Common myeloid progenitor, CD34-positive (primary cell): Measurements from ENCODE around the gene MIEF2.

ENCODE experiments used
- CTCF ChIA-PET: fragments of 350-600 bp; sonication (Branson Sonifier 250); formaldehyde crosslinking; loops from one replicate; lab custom pipeline; 2021; ENCODE audit warnings: antibody characterized with exemption; lab: Charles Lee
- POLR2A ChIA-PET: fragments of 350-600 bp; sonication (Branson Sonifier 250); formaldehyde crosslinking; loops from one replicate; lab custom pipeline; 2021; ENCODE audit warnings: antibody characterized with exemption; lab: Charles Lee
- DNase-seq, 3 donors: peaks; one replicate each; pipeline versions ENCODE4 v3.0.0 to v3.0.0-alpha.2; 2013
- H3K27ac ChIP-seq, 2 experiments: 1 replicate in 1 of 2; 2 replicates in 1 of 2; pipeline ENCODE4 v1.7.0; 2013; ENCODE audit warnings: inconsistent platforms in 2 of 2, low read length in 2 of 2, mild to moderate bottlenecking in 2 of 2, low read depth in 1 of 2, moderate library complexity in 1 of 2; ENCODE audit not compliant: severe bottlenecking in 2 of 2, insufficient read depth in 1 of 2, poor library complexity in 1 of 2
- H3K27me3 ChIP-seq, 5 experiments: replicated peaks in 2 of 5; 1 replicate in 3 of 5; 2 replicates in 2 of 5; pipeline versions ENCODE4 v1.6.1 to v1.7.0; 2013; ENCODE audit warnings: low read length in 4 of 5, mild to moderate bottlenecking in 2 of 5, moderate library complexity in 2 of 5, inconsistent platforms in 1 of 5; ENCODE audit not compliant: insufficient read depth in 5 of 5, control insufficient read depth in 4 of 5
- H3K36me3 ChIP-seq, 4 experiments: 1 replicate in 2 of 4; 2 replicates in 2 of 4; pipeline versions ENCODE4 v1.6.1 to v1.7.0; 2013; ENCODE audit warnings: low read length in 3 of 4, control low read depth in 1 of 4, mild to moderate bottlenecking in 1 of 4; ENCODE audit not compliant: control insufficient read depth in 4 of 4, insufficient read depth in 4 of 4
- H3K4me1 ChIP-seq, 4 experiments: 1 replicate in 3 of 4; 2 replicates in 1 of 4; pipeline versions ENCODE4 v1.6.1 to v1.7.1; 2013; ENCODE audit warnings: low read length in 3 of 4, mild to moderate bottlenecking in 3 of 4, control low read depth in 1 of 4, inconsistent platforms in 1 of 4, moderate library complexity in 1 of 4; ENCODE audit not compliant: control insufficient read depth in 4 of 4, insufficient read depth in 4 of 4; ENCODE audit errors: control extremely low read depth in 1 of 4
- H3K4me3 ChIP-seq, 7 experiments: 1 replicate in 4 of 7; 2 replicates in 3 of 7; pipeline versions ENCODE4 v1.5.1 to v1.7.0; 2013; ENCODE audit warnings: mild to moderate bottlenecking in 7 of 7, low read length in 6 of 7, moderate library complexity in 6 of 7, inconsistent platforms in 2 of 7, low read depth in 2 of 7, control low read depth in 1 of 7; ENCODE audit not compliant: insufficient read depth in 4 of 7, control insufficient read depth in 1 of 7; ENCODE audit errors: extremely low read depth in 1 of 7
- H3K9me3 ChIP-seq, 5 experiments: 1 replicate in 4 of 5; 2 replicates in 1 of 5; pipeline versions ENCODE4 v1.6.1 to v1.7.1; 2013; ENCODE audit warnings: low read length in 4 of 5, mild to moderate bottlenecking in 2 of 5, inconsistent platforms in 1 of 5, low read depth in 1 of 5, moderate library complexity in 1 of 5; ENCODE audit not compliant: control insufficient read depth in 4 of 5, insufficient read depth in 2 of 5; ENCODE audit errors: control extremely low read depth in 1 of 5
- WGBS: methylation state at CpG from one replicate; pipeline ENCODE4 v1.1.5; 2013; ENCODE audit not compliant: insufficient coverage; 5-methylcytosine and 5-hydroxymethylcytosine counted together

Gene MIEF2

DNA sequence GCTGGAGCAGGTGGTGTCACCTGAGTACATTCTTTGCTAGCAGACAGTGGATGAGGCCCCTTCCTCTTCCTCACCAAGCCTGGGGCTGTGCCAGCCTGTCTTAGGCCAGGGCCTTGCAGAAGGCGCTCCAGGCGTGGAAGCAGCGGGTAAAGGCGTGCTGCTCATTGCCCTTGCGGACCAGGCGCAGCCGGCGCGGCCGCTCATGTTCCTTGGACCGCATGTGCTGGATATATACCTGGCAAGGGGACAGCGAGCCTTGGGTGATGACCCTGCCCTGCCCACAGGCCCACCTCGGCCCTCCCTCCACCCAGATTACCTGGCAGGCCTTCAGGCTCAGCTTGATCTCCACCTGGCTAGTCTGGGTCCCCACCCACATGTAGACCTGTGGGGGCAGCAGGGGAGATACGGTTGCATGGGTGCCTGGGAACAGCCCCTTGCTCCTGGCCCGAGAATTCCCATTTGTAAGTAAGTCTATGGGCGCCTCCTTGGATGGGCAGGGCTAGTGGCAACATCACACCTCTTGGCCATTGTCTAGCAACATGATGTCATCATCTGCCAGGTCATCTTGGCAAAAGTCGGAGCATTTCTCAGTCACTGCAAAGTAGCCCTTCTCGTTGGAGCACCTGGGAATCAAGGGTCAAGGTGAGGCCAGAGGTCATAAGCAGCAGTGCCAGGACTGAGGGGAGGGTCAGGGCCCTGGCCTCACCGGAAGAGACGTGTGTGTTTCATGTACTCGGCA lies 15.3 kb upstream of the MIEF2 start:
- WGBS, result 93% methylated on average over 21 of the region's 21 CpGs
- no peak overlapping the region for H3K27ac ChIP-seq
- no peaks in the 10 kb centered on the region for H3K27me3 ChIP-seq
- DNase-seq, result no peak
- H3K4me1 ChIP-seq, result no peaks in the 10 kb centered on the region
- H3K4me3 ChIP-seq, result no peak overlapping the region
- CTCF ChIA-PET, result no interaction called here
- H3K9me3 ChIP-seq, result no peaks in the 10 kb centered on the region
- POLR2A ChIA-PET, result no interaction called here
- H3K36me3 ChIP-seq, result peaks cover 3 to 81% (median 53%) of the 10 kb centered on the region in 4 experiments

DNA sequence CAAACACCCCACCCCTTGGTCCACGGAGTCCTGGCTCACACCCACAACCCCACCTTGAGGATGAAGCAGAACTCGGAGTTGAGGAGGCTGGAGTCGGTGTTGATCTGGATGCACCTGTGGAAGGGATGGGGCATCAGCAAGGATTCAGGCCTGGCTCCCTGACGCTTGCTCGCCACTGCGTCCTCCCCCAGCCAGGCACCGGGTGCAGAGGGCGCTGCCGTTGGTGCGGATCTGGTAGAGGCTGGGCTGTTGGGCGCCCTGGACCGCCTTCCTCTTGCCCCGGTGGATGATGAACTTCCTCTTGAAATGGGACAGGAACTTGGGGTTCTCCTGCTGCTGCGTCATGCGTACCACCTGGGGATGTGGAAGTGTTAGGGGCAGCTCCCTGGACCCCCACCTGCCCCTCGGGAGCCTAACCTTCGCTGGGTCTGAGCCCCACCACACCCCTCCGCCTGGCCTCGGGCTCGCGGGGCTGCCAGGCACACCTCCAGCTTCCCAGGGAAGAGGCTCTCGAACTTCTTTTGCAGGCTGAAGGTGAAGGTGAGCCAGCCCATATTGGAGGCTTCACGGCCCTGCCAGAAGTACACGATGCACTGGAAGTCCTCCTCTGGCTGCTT lies 14.2 kb upstream of the MIEF2 start:
- H3K27ac ChIP-seq, result no peak overlapping the region
- DNase-seq, result no peak
- no peak overlapping the region for H3K4me3 ChIP-seq
- H3K4me1 ChIP-seq, result no peaks in the 10 kb centered on the region
- H3K27me3 ChIP-seq, result no peaks in the 10 kb centered on the region
- WGBS, result 94% methylated on average over 19 of the region's 24 CpGs
- CTCF ChIA-PET, result no interaction called here
- POLR2A ChIA-PET, result interaction anchor here (0.6 kb wide), 1 partner anchor 10 kb away, joined by 3 read pairs; no protein-coding TSS in a partner anchor
- peaks cover 3 to 84% (median 58%) of the 10 kb centered on the region in 4 experiments for H3K36me3 ChIP-seq
- H3K9me3 ChIP-seq, result no peaks in the 10 kb centered on the region

DNA sequence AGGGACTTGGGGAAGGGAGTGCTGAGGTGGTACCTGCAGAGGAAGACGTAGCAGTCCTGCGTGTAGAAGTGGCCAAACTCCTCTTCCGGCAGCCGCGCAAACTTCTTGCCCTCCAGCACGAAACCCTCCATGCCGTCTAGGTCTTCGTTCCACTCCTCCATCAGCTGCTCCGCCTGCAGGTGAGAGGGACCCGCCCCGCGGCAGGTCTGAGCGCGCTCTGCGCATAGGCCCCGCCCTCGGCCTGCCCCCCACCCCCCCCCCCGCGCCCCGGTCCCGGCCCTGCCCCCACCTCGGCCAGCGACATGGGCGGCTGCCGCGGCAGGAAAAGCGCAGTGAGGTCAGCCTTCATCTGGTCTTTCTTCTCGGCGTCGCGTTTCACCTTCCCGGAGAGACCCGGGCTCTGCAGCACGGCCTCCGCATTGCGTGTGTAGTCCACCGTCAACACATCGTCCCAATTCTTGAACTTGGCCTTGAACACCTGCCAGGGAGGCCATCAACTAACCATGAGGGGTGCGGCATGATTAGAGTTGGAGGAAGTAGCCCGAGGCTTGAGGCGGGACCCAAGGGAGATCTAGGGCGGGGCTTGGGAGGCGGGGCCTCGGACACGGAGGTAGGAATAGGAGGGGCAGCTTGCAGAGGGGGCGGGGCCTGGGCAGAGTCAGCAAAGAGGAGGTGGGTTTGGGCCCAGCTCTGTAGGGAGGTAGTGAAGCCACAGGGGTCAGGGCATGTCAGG lies 13.4 kb upstream of the MIEF2 start:
- Histone ChIP-seq H3K9me3 (no peaks in the 10 kb centered on the region), H3K36me3 (peaks cover 3 to 84% (median 55%) of the 10 kb centered on the region in 4 experiments), H3K4me3 (no peak overlapping the region), H3K27ac (no peak overlapping the region), H3K4me1 (no peaks in the 10 kb centered on the region), H3K27me3 (no peaks in the 10 kb centered on the region)
- CTCF ChIA-PET, result interaction anchor here (0.7 to 2.0 kb wide), 5 partner anchors 9 to 81 kb away, joined by 3 to 7 read pairs (median 4); no protein-coding TSS in a partner anchor
- POLR2A ChIA-PET, result interaction anchor here (0.6 kb wide), 1 partner anchor 11 kb away, joined by 3 read pairs; no protein-coding TSS in a partner anchor
- DNase-seq, result peak in 2 of 3 donors; percentile 21 to 50
- 88% methylated on average over 29 of the region's 46 CpGs for WGBS

- Histone ChIP-seq H3K9me3 (no peaks in the 10 kb centered on the region), H3K27me3 (no peaks in the 10 kb centered on the region), H3K4me3 (no peak overlapping the region), H3K36me3 (peaks cover 3 to 84% (median 58%) of the 10 kb centered on the region in 4 experiments), H3K27ac (no peak overlapping the region), H3K4me1 (no peaks in the 10 kb centered on the region)
- 97% methylated on average over 29 of the region's 30 CpGs for WGBS
- ChIA-PET CTCF (interaction anchor here (0.7 to 2.0 kb wide), 5 partner anchors 9 to 80 kb away, joined by 3 to 7 read pairs (median 4); no protein-coding TSS in a partner anchor), POLR2A (no interaction called here)
- DNase-seq, result no peak
Observed at GRCh38 chr17:18247613-18248001, 12.9 kb upstream of the MIEF2 start.

GRCh38 chr17:18248300-18248731 lies 12.1 kb upstream of the MIEF2 start:
- DNase-seq, result peak; percentile 66 to 86 (median 81)
- POLR2A ChIA-PET, result no interaction called here
- CTCF ChIA-PET, result interaction anchor here (0.9 to 2.0 kb wide), 12 partner anchors 9 to 80 kb away, joined by 3 to 7 read pairs (median 3); no protein-coding TSS in a partner anchor

GRCh38 chr17:18248811-18249210 lies 11.7 kb upstream of the MIEF2 start:
- DNase-seq, result no peak
- ChIA-PET CTCF (interaction anchor here (0.9 to 2.0 kb wide), 9 partner anchors 8 to 74 kb away, joined by 3 to 7 read pairs (median 3); no protein-coding TSS in a partner anchor), POLR2A (no interaction called here)
- no peaks in the 10 kb centered on the region for H3K27me3 ChIP-seq
- H3K27ac ChIP-seq, result no peak overlapping the region
- H3K4me1 ChIP-seq, result no peaks in the 10 kb centered on the region
- WGBS, result 100% methylated on average over 3 of the region's 7 CpGs
- H3K36me3 ChIP-seq, result peaks cover 3 to 87% (median 64%) of the 10 kb centered on the region in 4 experiments
- H3K4me3 ChIP-seq, result no peak overlapping the region
- H3K9me3 ChIP-seq, result no peaks in the 10 kb centered on the region

More at GRCh38 chr17:18248300-18248731, 12.1 kb upstream of the MIEF2 start:
- WGBS, result 38% methylated on average over 9 of the region's 9 CpGs
- Histone ChIP-seq H3K4me3 (no peak overlapping the region), H3K9me3 (no peaks in the 10 kb centered on the region), H3K36me3 (peaks cover 3 to 87% (median 62%) of the 10 kb centered on the region in 4 experiments), H3K27ac (no peak overlapping the region), H3K27me3 (no peaks in the 10 kb centered on the region), H3K4me1 (no peaks in the 10 kb centered on the region)
